Breast epithelium (tissue), 4 donors: ENCODE results near the gene NKX6-2. TPM values are rescaled to one million over a fixed set of nuclear protein-coding genes. Genes with fewer than 3 reads are reported as not detected.
"Not testable (repeated sequence)": the region's sequence is repeated elsewhere in the genome, so short reads cannot be mapped to it uniquely, and the experiment has no call there.

Experiments
- DNase-seq, 2 donors: peaks; one replicate each; pipeline ENCODE4 v3.0.0-alpha.2; 2019; ENCODE audit warnings: low spot score in 2 of 2
- H3K27ac ChIP-seq, 2 donors: fragments of 200-600 bp; sonication (generic) in 1 of 2; one replicate each; pipeline ENCODE4 v1.5.1; 2016 to 2019; ENCODE audit warnings: mild to moderate bottlenecking in 1 of 2
- H3K27me3 ChIP-seq, 2 donors: fragments of 200-600 bp; sonication (generic) in 1 of 2; one replicate each; pipeline versions ENCODE4 v1.5.1 to v1.6.0; 2017 to 2019; ENCODE audit warnings: control low read depth in 1 of 2, mild to moderate bottlenecking in 1 of 2
- H3K36me3 ChIP-seq: fragments of 200-600 bp; one replicate; pipeline ENCODE4 v1.5.1; 2019
- H3K4me1 ChIP-seq, 2 donors: fragments of 200-600 bp; sonication (generic); one replicate each; pipeline ENCODE4 v1.5.1; 2016 to 2019; ENCODE audit warnings: control low read depth in 1 of 2
- H3K4me3 ChIP-seq, 3 donors: fragments of 200-600 bp; sonication (generic); 1 replicate in 2 of 3; 2 replicates in 1 of 3; pipeline ENCODE4 v1.5.1; 2016 to 2019; ENCODE audit warnings: mild to moderate bottlenecking in 3 of 3, moderate library complexity in 2 of 3
- H3K9me3 ChIP-seq, 2 donors: fragments of 200-600 bp; sonication (generic) in 1 of 2; one replicate each; pipeline ENCODE4 v1.5.1; 2016 to 2019; ENCODE audit warnings: control low read depth in 1 of 2
- POLR2A ChIP-seq: fragments of 450-650 bp; IDR thresholded peaks from one replicate; pipeline ENCODE4 v1.6.1; 2016; ENCODE audit warnings: antibody characterized with exemption, mild to moderate bottlenecking, moderate library complexity
- POLR2AphosphoS5 ChIP-seq, 3 donors: sonication (generic); formaldehyde crosslinking; IDR thresholded peaks; one replicate each; pipeline ENCODE4 v1.6.1; 2017; ENCODE audit warnings: antibody characterized with exemption in 3 of 3
- intact Hi-C: fragments of 100-400 bp; cut with DNase I; formaldehyde crosslinking; loops from one replicate; pipeline ENCODE4 v1.15.1; 2023; ENCODE audit warnings: low total_unique reads
- total RNA-seq, 3 donors: library from RNA; depleted of rRNA; stranded (reverse); fragments of >200 nt; gene quantifications; one replicate each; pipeline ENCODE4 v1.1.0, GENCODE V29; 2016
- TF ChIP-seq, protein P1 (sequence below), 3 donors: fragments of 450-650 bp; IDR thresholded peaks; one replicate each; pipeline ENCODE4 v1.5.1; 2016 to 2017; ENCODE audit warnings: antibody characterized with exemption in 3 of 3, mild to moderate bottlenecking in 3 of 3, moderate library complexity in 3 of 3

NKX6-2 gene
- total RNA-seq, 3 donors from 2014 or later, result not detected

- Histone ChIP-seq H3K4me1 (no peaks in the 10 kb centered on the region), H3K9me3 (peaks cover 0 to 4% of the 10 kb centered on the region in 2 donors), H3K27ac (no peak overlapping the region), H3K36me3 (no peaks in the 10 kb centered on the region), H3K27me3 (no peaks in the 10 kb centered on the region), H3K4me3 (no peak overlapping the region)
- TF ChIP-seq, protein P1, sequence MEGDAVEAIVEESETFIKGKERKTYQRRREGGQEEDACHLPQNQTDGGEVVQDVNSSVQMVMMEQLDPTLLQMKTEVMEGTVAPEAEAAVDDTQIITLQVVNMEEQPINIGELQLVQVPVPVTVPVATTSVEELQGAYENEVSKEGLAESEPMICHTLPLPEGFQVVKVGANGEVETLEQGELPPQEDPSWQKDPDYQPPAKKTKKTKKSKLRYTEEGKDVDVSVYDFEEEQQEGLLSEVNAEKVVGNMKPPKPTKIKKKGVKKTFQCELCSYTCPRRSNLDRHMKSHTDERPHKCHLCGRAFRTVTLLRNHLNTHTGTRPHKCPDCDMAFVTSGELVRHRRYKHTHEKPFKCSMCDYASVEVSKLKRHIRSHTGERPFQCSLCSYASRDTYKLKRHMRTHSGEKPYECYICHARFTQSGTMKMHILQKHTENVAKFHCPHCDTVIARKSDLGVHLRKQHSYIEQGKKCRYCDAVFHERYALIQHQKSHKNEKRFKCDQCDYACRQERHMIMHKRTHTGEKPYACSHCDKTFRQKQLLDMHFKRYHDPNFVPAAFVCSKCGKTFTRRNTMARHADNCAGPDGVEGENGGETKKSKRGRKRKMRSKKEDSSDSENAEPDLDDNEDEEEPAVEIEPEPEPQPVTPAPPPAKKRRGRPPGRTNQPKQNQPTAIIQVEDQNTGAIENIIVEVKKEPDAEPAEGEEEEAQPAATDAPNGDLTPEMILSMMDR (IDR thresholded peaks at IDR 0.05), result no peak
- TF ChIP-seq POLR2A (no peak), POLR2AphosphoS5 (IDR thresholded peaks at IDR 0.05) (no peak)
- intact Hi-C loops, result no loop called here
- no peak for DNase-seq
Measured at GRCh38 chr10:132776821-132777220, 9.1 kb downstream of the NKX6-2 start.

GRCh38 chr10:132776186-132776585 lies 9.8 kb downstream of the NKX6-2 start:
- no peaks in the 10 kb centered on the region for H3K36me3 ChIP-seq
- no peak for DNase-seq

DNA sequence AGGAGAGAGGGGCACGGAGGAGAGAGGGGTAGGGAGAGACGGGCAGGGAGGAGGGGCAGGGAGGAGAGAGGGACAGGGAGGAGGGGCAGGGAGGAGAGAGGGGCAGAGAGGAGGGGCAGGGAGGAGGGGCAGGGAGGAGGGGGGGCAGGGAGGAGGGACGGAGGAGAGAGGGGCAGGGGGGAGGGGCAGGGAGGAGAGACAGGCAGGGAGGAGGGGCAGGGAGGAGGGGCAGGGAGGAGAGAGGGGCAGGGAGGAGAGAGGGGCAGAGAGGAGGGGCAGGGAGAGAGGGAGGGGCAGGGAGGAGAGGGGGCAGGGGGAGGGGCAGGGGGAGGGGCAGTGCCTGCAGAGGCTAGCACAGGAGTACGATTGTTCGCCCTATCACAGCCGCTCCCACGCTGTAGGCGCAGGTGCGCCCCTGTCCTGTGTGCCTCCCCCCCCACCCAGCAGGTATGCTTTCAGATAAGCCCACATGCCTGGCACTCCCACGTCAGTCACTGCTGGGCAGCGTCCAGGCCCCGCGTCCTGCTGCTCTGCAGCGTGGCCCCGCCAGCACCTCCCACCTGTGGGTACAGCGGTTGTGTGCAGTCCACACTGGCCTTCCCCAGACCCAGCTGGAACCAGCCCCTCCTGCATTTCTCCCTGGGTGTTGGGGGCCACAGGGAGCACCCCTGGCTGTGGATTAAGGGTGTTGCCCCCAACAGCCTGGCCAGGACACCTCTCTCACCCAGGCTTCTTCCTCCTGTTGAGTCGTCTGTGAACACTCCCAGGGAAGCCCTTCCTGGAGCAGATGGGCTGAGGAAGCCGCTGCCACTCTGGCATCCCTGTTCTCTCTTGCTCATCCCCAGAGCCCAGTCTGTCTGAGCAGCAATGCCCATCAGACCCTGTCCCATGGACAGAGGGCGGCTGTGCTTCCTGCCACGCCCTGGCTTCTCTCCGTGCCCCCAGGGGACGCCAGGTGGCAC lies 10.8 kb downstream of the NKX6-2 start:
- TF ChIP-seq POLR2A (no peak), POLR2AphosphoS5 (IDR thresholded peaks at IDR 0.05) (no peak)
- TF ChIP-seq, protein P1 (IDR thresholded peaks at IDR 0.05), result no peak
- Histone ChIP-seq H3K27ac (no peak overlapping the region), H3K27me3 (no peaks in the 10 kb centered on the region), H3K4me1 (no peaks in the 10 kb centered on the region), H3K9me3 (no peaks in the 10 kb centered on the region), H3K36me3 (no peaks in the 10 kb centered on the region), H3K4me3 (no peak overlapping the region)
- intact Hi-C loops, result no loop called here
- no peak for DNase-seq

More at GRCh38 chr10:132776186-132776585, 9.8 kb downstream of the NKX6-2 start:
- intact Hi-C loops, result no loop called here
- no peak for TF ChIP-seq POLR2A
- TF ChIP-seq, protein P1 (IDR thresholded peaks at IDR 0.05), result no peak
- no peaks in the 10 kb centered on the region for H3K4me1 ChIP-seq
- no peak overlapping the region for H3K27ac ChIP-seq
- no peaks in the 10 kb centered on the region for H3K9me3 ChIP-seq
- no peaks in the 10 kb centered on the region for H3K27me3 ChIP-seq
- H3K4me3 ChIP-seq, result no peak overlapping the region

GRCh38 chr10:132774181-132774901 lies 11.6 kb downstream of the NKX6-2 start:
- no peak for TF ChIP-seq POLR2A
- TF ChIP-seq, protein P1 (IDR thresholded peaks at IDR 0.05), result no peak
- no peak for TF ChIP-seq POLR2AphosphoS5 (IDR thresholded peaks at IDR 0.05)
- Histone ChIP-seq H3K36me3 (no peaks in the 10 kb centered on the region), H3K4me1 (no peaks in the 10 kb centered on the region), H3K9me3 (no peaks in the 10 kb centered on the region), H3K27me3 (no peaks in the 10 kb centered on the region), H3K27ac (no peak overlapping the region), H3K4me3 (no peak overlapping the region)
- no peak for DNase-seq
- intact Hi-C loops, result no loop called here

DNA sequence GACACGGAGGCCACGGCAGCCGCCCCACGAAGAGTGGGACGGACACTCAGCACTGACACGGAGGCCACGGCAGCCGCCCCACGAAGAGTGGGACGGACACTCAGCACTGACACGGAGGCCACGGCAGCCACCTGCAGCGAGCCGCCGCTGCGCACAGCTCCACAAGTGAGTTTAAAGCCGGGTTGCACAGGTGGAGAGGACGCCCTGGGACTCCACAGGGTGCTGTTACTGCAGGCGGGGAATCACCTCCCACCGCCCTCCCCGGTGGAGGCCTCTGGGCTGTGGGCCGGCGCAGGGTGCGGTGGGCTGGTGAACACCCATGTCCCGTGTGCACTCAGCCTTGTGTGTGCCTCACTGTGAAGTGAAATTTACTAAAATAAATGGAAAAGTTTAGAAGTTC lies 13.1 kb downstream of the NKX6-2 start:
- intact Hi-C loops, H3K36me3 ChIP-seq, DNase-seq, H3K27ac ChIP-seq, H3K27me3 ChIP-seq, H3K4me1 ChIP-seq, H3K9me3 ChIP-seq, H3K4me3 ChIP-seq: not testable (repeated sequence)
